Measurements from ENCODE around the gene ITIH5. TPM values are rescaled to one million over a fixed set of nuclear protein-coding genes. Genes with fewer than 3 reads are reported as not detected.

Gene ITIH5
- total and polyA plus RNA-seq, 2 of the 8 experiments (the other 6 are each of a cell fraction or from before 2014, with no cell fraction given), result 5.8 to 7.6 TPM

DNA sequence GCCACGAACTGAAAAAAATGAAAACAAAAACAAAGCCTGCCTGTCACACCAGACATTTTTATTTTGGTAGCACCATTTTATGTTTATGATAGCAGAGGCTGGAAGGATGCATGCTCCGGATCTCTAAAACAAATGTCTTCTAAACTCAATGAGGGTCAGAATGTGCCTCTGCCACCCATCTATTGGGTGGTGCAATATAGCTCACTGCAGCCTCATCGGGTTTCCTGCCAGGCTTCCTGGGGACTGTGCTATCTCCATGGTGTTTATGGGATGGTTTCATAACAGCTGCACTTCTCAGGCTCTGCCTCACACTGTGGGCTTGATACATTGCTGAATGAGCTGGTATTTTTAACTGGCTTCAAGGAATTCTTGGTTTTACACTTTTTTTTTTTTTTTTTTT lies 94.4 kb downstream of the ITIH5 start (continued):
- TF ChIP-seq GTF2F1 (IDR thresholded peaks at IDR 0.05; ENCODE audit: borderline replicate concordance, low read depth, low read length), result no peak
- no peak for TF ChIP-seq NRF1 (IDR thresholded peaks at IDR 0.05; ENCODE audit: low read depth, low read length)
- no peak for TF ChIP-seq GABPA (IDR thresholded peaks at IDR 0.05; ENCODE audit: borderline replicate concordance, insufficient read depth, low read length)
- no peak for TF ChIP-seq SUZ12 (IDR thresholded peaks at IDR 0.05; ENCODE audit: low read length)
- TF ChIP-seq JUN (IDR thresholded peaks at IDR 0.05; ENCODE audit: low read depth, low read length), result no peak
- no peak for TF ChIP-seq EP300 (IDR thresholded peaks at IDR 0.05; ENCODE audit: borderline replicate concordance in 1 of 2, low read depth in 2 of 2, low read length in 2 of 2)
- TF ChIP-seq, protein P1, sequence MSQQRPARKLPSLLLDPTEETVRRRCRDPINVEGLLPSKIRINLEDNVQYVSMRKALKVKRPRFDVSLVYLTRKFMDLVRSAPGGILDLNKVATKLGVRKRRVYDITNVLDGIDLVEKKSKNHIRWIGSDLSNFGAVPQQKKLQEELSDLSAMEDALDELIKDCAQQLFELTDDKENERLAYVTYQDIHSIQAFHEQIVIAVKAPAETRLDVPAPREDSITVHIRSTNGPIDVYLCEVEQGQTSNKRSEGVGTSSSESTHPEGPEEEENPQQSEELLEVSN (IDR thresholded peaks at IDR 0.05), result no peak
- TF ChIP-seq CTBP2 (IDR thresholded peaks at IDR 0.05; ENCODE audit: borderline replicate concordance, insufficient read depth, insufficient read length, low read length), result no peak
- TF ChIP-seq POLR2AphosphoS5 (IDR thresholded peaks at IDR 0.05; ENCODE audit: low read depth, low read length), result no peak

All from H1 (cell line).